ENCODE results near the gene MVK.

DNA sequence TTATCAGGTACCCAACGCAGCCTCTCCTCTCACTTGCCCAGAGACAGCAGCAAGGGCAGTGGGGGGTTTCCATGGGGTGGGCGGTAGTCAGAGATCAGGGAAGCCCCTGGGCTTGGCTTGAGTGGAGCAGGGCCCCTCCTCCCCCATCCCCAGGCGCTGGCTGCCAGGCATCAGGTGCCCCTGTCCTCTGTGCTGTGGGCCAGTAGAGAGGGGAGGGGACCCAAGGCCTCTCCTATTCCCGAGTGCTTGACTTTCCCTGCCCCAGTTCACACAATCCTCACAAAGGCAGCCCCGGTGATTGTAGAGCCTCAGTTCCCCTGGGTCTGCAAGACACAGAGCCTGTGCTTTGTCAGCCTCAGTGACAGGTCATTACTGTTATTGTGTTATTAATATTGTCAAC is 57.7 kb downstream of the MVK start:
- TF ChIP-seq, protein P1, sequence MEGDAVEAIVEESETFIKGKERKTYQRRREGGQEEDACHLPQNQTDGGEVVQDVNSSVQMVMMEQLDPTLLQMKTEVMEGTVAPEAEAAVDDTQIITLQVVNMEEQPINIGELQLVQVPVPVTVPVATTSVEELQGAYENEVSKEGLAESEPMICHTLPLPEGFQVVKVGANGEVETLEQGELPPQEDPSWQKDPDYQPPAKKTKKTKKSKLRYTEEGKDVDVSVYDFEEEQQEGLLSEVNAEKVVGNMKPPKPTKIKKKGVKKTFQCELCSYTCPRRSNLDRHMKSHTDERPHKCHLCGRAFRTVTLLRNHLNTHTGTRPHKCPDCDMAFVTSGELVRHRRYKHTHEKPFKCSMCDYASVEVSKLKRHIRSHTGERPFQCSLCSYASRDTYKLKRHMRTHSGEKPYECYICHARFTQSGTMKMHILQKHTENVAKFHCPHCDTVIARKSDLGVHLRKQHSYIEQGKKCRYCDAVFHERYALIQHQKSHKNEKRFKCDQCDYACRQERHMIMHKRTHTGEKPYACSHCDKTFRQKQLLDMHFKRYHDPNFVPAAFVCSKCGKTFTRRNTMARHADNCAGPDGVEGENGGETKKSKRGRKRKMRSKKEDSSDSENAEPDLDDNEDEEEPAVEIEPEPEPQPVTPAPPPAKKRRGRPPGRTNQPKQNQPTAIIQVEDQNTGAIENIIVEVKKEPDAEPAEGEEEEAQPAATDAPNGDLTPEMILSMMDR (conservative IDR thresholded peaks at IDR 0.05; ENCODE audit: low read length), result no peak
- no peak for TF ChIP-seq EZH2phosphoT487 (IDR thresholded peaks at IDR 0.05; ENCODE audit: borderline replicate concordance)
